GM19397 (cell line): ENCODE data around the gene VDR.
"Not testable (repeated sequence)": the region's sequence is repeated elsewhere in the genome, so short reads cannot be mapped to it uniquely, and the experiment has no call there.

ENCODE experiments used
- ATAC-seq: cut with Tn5 transposase; IDR thresholded peaks from one replicate; pipeline ENCODE4 v1.9.1; 2021; ENCODE audit warnings: mild to moderate bottlenecking, moderate library complexity; ENCODE audit not compliant: unreplicated experiment

Gene VDR

DNA sequence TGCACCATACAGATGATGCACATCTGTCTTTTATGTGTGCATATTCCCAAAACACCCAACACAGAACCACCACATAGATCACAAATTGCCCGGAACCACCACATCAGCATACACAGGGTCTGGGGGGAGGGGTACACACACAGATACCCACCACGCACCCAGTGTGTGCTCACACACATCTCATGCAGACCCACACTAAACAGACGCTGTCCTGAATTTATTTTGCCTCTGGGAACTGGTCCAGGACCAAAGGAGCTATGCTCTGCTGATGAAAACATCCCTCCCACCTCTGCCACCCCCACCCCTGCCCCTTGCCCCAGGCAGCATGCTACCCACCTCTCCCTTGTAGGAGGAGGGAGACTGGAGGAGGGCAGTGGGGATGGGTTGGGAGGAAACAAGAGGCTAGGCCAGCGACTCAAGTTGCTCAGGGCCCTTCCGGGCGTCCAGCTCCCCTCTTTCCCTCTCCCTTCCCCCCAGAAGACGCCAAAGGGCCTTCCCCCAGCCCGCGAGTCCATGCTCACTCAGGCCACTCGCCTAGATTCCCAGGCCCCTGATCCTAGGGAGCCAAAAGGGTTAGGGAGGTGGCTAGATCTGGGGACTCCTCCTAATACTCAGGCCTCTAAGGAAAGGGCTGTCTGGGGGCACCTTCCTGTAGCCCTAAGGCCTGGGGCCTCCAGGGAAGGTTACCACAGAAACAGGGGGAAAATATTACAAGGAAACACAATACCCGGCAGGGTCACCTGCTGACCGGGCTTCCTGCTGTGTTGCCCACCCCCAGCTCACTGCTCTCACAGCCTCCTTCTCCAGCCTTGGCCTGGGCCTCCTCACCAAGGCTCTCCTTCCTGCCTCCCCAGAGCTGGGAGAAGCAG lies 88.2 kb downstream of the VDR start:
- ATAC-seq, result no peak

DNA sequence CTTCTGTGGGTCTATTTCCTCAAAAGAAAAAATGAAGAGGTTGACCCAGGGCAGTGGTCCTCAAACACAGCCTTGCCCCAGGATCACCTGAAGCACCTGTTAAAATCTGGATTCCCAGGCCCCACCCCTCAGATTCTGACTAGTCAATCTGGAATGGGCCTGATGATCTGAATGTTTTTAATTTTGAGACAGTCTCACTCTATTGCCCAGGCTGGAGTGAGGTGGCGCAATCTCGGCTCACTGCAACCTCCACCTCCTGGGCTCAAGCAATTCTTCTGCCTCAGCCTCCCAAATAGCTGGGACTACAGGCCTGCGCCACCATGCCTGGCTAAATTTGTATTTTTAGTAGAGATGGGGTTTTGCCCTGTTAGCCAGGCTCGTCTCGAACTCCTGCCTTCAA lies 89.3 kb downstream of the VDR start:
- not testable (repeated sequence) for ATAC-seq

DNA sequence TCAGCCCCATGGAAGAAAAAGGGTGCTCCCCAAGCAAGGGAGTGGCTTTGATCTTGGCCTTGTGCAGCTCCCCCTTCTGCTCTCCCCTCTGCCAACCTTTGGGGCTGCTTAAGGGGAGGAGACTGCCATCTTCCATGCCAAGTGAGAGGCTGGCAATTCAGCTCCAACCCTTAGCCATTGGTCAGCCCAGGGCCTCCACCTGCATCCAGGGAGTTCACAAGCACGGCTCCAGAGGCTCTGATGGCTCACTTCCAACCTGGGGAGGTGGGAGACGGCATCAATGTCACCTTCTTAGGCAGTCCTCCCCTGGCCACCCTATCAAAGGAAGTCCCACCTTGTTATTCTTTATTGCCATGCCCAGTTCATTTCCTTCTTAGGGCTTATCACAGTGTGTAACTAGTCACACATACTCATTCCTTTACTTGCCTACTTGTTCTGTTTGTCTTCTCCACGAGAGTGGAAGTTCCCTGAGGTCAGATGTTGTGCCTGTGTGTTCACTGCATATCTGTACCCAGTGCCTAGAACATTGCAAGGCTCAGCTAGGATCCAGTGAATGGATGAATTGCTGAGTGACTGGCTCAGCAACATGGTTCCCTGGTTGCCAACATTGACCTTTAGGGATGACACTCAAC lies 90.1 kb downstream of the VDR start:
- no peak for ATAC-seq

DNA sequence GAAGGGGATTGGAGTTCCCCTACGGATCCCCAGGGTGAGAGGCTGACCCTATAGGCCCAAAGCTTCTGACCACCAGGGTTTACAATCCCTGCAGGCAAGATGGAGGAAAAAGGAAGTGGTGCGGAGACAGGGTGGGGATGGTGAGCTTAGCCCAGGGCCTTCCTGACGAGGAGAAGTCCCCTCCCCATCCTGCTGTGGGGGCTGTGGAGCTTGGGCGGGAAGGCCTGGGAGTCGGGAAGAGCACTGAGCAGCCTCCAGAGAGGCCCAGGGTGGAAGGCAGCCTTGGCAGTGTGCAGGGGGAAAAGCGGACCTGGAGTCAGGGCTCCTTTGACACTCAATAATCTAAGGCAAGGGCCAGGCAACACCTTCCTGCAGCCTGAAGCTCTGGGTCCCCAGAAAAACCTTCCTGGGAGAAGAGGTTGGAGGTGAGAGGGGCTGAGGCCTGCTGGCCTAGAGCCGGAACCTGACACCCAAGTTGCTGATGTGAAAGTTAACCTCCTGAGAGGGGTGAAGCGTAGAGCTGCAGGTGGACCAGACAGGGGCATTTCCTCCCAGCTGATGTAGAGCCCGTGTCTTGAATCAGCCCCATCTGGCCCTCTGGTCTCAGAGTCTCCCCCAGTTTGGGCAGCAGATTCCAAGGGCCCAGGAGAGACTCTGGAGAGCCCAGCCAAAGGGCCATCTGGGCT lies 91.1 kb downstream of the VDR start:
- ATAC-seq, result peak; percentile 37

DNA sequence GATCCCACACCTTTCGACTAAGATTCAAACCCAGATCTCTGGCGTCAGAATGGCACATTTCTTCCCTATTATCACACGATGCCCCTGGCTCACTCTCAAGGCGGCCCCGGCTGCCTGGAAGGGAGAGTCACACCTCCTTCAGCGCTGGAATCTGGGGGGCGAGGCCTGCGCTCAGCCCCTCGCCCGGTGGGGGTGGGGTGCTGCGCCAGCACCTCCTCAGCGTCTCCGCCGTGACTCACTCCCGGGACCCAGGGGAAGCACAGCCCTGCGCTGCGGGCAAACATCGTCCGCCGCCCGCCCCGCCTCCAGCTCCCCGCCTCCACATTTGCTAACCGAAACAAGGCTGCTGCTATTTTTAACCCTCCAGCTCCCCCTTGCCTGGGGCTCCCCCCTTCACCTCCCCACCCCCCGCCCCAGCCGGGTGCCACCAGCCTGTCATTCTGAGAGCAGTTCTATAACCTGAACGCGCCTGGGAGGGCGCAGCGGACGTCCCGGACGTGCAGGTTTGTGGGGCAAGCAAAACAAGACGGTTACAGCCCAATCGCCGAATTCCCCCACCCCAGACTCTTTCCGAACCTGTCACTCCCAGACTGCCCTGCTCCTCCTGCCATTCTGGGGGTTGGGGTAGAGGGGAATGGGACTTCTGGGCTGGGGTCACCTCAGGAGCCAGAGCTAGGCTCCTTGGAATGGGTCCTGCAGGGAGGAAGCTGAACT lies 91.8 kb downstream of the VDR start:
- peak; percentile 77 for ATAC-seq

DNA sequence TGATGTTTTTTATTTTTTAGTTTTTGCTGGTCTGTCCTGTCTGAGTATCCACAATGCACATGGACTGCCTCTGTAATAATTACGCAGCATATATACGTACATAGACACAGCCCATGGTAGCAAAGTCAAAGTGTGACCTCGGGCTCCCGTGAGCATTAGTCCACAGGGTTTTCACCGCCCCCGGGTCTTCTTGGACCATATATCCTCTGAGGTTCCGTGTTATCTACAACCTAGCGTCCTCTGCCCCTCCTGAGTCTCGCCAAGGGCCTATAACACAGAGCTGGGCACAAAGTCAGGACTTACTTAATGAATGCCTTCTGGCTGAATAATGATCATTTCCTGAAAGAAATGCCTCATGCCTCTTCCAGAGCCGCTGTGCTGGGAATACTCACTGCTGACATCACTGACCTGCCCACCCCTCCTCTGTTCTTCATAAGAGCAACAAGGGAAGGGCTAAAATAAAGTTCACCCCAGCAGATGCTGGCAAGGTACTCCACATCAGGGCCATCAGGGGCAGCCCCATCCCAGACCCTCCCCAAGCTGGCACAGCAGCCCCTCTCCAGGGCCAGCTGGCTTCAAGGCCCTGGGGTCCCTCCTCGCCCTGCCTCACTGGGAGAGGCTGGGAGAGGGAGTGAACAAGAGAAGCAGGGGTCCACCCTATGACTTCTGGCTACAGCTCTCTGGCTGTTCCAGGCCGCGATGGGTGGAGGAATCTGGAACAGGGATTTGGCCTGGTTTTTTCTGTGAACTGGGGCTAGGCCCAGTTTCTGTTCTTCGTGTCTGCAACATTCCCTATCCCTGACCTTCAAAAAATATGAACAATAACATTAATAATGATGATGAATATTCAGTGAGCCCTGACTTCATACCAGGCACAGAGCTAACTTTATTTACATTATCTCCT lies 93.0 kb downstream of the VDR start:
- no peak for ATAC-seq

DNA sequence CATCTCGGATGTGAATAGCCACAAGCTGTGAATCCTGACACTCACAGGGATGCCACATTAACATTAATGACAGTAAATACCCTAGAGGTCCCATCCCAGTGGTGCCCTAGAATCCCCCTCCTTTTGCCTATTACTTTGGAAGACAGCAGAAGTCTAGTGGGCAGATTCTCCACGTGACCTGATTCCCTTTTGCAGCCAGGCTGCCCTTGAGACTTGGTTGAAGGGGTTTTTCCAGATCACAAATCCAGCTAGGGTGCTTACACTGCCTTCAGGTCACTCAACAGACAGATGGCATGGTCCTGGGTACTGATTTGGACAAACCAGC lies 93.8 kb downstream of the VDR start:
- no peak for ATAC-seq

DNA sequence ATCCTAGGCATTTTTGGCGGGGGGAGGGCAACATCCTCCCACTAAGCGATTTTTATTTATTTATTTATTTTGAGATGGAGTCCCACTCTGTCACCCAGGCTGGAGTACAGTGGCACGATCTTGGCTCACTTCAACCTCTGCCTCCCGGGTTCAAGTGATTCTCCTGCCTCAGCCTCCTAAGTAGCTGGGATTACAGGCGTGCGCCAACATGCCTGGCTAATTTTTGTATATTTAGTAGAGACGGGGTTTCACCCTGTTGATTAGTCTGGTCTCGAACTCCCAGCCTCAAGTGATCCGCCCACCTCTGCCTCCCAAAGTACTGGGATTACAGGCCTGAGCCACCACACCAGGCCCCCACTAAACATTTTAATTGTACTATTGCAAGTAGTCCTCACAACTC lies 95.3 kb downstream of the VDR start:
- ATAC-seq, result not testable (repeated sequence)

DNA sequence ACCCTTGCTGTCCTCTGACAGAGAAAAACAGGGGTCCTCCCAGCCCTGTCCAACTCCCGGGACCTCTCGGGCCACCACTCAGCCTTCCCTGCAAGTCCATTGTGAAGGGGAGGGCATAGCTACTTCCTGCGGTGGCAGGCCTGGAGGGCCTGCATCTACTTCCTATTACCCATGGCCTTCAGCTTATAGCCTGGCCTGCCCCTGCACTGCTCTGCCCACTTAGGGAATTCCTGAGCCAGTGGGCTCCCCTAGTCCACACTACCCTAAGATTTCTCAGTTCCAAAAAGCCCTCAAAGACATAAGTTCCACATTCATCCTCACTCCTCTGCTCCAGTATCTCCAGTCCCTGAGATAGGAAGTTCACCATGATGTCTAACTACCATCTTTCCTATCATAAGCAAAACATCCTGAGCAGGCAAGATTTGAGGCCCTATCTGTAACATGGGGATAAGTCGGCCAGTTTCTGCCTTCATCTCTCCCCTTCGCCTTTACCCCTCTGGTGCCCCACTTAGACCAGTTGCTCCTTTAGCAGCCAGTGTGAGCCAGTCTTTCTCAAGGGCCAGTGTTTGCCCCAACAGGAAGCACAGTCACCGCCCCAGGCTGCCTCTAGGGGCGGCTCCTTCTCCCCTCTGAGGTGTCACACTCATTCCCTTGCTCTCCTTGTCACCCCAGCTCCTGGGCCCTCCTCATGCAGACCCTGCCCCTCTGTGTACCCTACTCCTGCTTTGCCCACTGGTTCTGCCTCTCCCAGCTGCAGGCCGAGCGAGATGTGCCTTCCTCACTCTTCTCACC lies 96.0 kb downstream of the VDR start:
- no peak for ATAC-seq

DNA sequence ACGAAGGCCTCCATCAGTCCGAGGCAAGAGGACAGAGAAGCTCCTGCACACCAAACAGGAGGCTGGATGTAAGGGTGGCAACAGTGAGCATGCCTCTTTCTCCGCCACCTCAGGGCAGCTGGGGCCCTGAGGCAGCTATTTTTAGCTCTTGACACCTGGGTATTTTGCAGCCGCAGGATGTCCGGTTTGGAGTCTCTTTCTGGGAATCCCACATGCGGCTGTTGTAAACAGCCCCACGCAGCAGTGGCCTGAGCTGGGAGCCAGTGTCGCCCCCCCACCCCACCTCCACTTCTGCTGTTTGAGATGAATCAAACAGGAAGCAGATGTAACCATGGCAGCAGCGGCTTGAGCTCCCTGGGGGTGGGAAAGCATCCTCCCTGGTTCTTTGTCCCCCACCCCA lies 96.7 kb downstream of the VDR start:
- ATAC-seq, result peak; percentile 34

DNA sequence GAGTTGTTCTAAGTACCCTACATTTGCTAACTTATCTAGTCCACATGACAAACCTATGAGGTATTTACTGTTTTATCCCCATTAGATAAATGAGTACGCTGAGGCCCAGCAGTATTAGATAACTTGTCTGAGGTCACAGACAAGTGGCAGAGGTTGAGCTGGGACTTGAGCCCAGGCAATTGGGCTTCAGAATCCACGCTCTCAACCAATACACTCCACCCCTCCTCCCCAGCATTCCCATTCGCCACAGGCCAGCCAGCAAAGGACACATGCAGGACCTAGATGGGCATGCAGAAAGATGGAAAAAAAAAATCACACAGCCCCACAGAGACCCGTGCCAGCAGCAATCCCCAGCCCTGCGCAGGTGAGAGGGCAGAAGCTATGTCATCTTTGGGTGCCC lies 97.5 kb downstream of the VDR start:
- ATAC-seq, result no peak

DNA sequence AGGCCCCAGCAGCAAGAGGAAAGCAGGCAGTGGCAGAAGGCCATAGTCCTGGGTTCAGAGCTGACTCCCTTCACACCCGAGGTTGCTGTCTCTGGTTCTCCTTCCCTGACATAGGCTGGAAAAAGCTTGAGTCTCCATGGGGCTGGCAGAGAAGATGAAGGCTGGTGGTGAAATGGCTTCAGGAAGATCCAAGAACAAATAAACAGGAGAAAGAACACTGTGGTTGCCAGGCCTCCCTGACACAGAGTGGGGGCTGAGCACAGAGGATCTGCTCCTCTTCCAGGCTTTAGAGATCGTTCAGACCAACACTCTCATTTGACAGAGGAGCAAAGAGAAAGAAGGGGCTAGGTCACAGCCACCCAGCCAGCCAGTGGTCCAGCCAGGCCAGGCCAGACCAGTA lies 99.4 kb downstream of the VDR start:
- no peak for ATAC-seq

DNA sequence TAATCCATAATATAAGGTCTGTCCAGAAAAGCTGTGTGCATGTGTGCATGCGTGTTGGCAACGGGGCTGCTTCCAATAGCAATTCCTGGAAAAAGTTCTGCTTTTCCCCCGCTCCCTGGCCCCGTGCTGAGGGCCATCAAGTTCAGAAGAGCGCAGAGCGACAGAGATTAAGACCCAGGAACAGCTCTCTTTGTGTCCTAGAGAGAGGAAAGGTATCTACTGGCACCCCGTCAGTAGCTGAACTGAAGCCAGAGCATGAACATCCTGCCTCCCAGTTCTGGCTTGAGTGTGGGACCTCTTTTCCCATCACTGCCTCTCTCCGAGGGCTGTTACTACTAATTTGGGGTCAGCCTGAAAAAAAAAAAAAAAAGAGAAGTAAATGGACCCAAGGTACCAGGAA lies 100.6 kb downstream of the VDR start:
- ATAC-seq, result no peak

DNA sequence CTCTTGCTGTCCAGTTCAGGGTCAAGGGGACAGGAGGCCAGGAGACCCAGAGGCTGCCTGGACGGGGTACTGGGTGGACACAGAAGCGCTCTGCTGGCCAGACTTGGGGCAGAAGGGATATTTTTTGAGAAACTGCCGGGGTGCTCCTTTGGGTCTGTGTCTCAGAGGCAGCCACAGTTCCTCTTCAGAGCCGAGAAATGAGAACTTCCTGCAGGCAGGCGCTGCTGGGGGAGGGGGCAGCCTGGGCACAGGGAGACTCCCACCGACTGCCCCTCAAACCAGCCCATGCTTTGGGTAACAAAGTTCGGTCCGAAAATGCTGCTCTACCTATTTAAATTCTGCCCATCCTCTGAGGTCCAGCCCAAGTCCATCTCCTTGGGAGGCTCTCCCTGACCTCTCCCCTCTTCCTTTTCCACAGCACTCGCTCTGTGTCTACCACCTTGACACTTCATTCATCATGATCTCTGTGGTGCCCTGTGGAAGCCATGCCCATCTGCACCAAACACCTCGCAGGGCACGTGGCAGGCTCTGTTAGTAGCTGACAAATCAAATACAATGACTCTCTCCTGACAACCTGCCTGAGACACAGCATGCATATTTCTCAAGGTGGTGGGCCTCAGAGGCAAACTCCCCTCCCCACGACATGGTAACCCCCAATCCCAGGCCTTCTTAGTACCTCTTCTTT lies 101.5 kb downstream of the VDR start:
- ATAC-seq, result no peak

DNA sequence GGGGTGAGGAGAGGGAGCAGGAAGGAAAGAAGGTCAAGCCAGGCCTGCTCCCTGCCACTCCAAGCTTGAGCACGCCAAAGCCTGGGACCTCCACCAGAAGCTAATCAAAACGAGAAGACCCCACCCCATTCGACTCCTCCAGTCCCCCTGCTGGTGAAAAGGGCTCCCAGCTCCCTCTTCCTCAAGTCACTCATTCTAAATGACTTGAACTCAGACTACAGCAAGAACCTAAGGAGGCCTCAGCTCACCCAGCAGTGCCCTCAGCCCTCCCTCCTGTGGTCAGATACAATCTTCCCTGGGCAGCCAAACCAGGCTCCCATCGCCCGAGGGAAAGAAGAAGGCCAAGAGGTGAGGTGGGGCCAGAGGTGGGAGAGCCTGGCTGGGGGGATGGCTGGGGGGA lies 102.5 kb downstream of the VDR start:
- ATAC-seq, result no peak

DNA sequence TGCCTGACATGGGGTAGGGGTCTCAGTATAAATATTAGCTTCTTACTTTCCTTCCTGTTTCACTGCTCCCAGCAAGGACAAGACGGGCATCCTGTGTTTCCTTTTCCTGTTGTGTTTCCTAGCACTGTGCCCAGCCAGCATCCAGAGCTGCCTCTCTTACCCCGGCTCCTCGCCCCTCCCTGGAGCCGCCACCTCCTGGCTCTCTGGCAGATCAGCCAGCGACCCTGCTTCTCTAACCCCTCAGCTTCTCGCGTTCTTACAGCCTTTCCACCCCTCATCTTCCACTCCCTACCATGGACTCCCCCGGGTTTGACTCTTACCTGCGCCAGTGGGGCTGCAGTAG lies 102.9 kb downstream of the VDR start:
- no peak for ATAC-seq

DNA sequence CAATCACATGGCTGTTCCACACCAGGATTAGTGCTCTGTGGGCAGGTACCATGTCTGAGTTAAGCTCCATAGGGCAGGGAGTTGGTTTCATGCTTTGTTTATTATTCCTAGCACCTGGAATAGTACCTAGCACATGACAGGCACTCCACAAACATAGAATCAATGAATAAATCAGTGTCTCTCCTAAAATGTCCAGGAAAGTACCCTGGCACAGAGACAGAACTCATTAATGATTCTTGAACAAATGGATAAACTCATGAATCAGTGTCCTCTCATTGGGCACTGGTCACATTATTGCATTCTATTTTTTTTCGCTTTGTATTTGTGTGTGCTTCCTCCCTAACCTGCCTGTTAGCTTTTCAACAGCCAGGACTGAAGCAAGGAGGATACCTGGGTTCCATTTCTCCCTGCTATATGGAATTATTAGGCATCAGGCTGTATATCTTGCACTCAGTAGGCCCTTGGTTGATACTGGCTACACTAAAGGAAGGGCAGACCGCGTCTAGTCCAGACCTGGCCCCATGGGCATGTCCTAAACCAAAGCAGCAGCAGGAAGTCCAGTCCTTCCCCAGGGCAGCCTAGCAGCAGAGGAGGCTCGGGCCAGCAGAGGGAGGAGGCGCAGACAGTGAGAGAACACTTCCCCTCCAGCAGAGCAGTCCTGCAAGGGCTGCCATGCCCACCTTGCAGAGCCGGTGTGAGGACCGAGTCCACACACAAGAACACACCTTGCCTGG lies 103.5 kb downstream of the VDR start:
- no peak for ATAC-seq

DNA sequence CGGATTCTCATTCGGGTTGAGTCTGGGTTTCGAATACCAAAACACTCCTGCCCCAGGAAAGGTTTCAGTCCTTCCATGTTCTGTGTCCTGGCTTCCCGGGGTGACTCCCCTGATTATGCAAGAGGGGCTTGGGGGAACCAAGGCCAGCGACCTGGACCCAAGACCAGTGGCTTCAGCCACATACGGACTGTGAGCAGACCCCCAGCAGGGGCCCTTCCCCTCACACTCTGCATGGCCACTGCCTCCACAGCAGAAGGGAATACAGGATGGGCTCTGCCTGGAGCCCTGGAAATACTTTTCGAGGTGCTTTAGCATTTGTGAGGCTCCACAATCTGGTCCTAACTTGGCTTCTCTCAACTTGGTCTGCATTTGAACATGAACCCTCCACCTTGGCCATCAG lies 104.2 kb downstream of the VDR start:
- no peak for ATAC-seq
